Loucy (cell line): ENCODE measurements around the gene NDUFS7.
A peak's percentile ranks its signal among the peaks of the same experiment; 100 is the strongest.
"Not testable (repeated sequence)": the region's sequence is repeated elsewhere in the genome, so short reads cannot be mapped to it uniquely, and the experiment has no call there.

Experiments
- H2AFZ ChIP-seq: fragments of 200-600 bp; sonication (generic); 2 replicates; pipeline ENCODE4 v1.6.0; 2016; ENCODE audit warnings: antibody characterized with exemption, mild to moderate bottlenecking, low read length, moderate library complexity
- H3F3A ChIP-seq: fragments of 200-600 bp; 2 replicates; pipeline ENCODE4 v1.6.0; 2016; ENCODE audit warnings: antibody characterized with exemption, low read depth, mild to moderate bottlenecking
- H3K27me3 ChIP-seq: fragments of 200-600 bp; sonication (generic); 2 replicates; pipeline ENCODE4 v1.6.1; 2014; ENCODE audit warnings: low read length, mild to moderate bottlenecking; ENCODE audit not compliant: insufficient read depth, poor library complexity, severe bottlenecking
- H3K36me3 ChIP-seq: fragments of 200-600 bp; sonication (generic); 2 replicates; pipeline ENCODE4 v1.6.1; 2016; ENCODE audit warnings: low read length; ENCODE audit not compliant: insufficient read depth
- H3K4me1 ChIP-seq: fragments of 200-600 bp; sonication (generic); 2 replicates; pipeline ENCODE4 v1.5.1; 2014; ENCODE audit warnings: low read length, mild to moderate bottlenecking; ENCODE audit not compliant: insufficient read depth, poor library complexity, severe bottlenecking
- H3K4me2 ChIP-seq: fragments of 200-600 bp; sonication (generic); 2 replicates; pipeline ENCODE4 v1.6.0; 2014; ENCODE audit warnings: antibody characterized with exemption, low read length, low read depth, mild to moderate bottlenecking; ENCODE audit not compliant: poor library complexity, severe bottlenecking
- H3K4me3 ChIP-seq: fragments of 200-600 bp; sonication (generic); 2 replicates; pipeline ENCODE4 v1.5.1; 2014; ENCODE audit warnings: low read length, mild to moderate bottlenecking, mixed read lengths; ENCODE audit not compliant: poor library complexity, severe bottlenecking
- H3K79me2 ChIP-seq: fragments of 200-600 bp; sonication (generic); 2 replicates; pipeline ENCODE4 v1.6.1; 2014; ENCODE audit warnings: low read length; ENCODE audit not compliant: insufficient read depth
- H3K9ac ChIP-seq: fragments of 200-600 bp; sonication (generic); 2 replicates; pipeline ENCODE4 v1.6.0; 2014; ENCODE audit warnings: mild to moderate bottlenecking, low read depth, low read length, moderate library complexity; ENCODE audit not compliant: poor library complexity, severe bottlenecking
- H3K9me2 ChIP-seq: fragments of 200-600 bp; sonication (generic); replicated peaks from 2 replicates; pipeline ENCODE4 v1.6.1; 2016; ENCODE audit warnings: low read depth, low read length, mixed read lengths
- H3K9me3 ChIP-seq: fragments of 200-600 bp; sonication (generic); 2 replicates; pipeline ENCODE4 v1.6.1; 2014; ENCODE audit warnings: mild to moderate bottlenecking, antibody characterized with exemption, low read length, low read depth; ENCODE audit not compliant: insufficient read depth
- H4K20me1 ChIP-seq: fragments of 200-600 bp; sonication (generic); 2 replicates; pipeline ENCODE4 v1.6.0; 2014; ENCODE audit warnings: antibody characterized with exemption, low read length, mild to moderate bottlenecking; ENCODE audit not compliant: insufficient read depth, poor library complexity, severe bottlenecking
- EZH2phosphoT487 ChIP-seq: fragments of 200-600 bp; IDR thresholded peaks from 2 replicates; pipeline ENCODE4 v1.6.1; 2018; ENCODE audit warnings: antibody characterized with exemption, mild to moderate bottlenecking, moderate library complexity, borderline replicate concordance
- TF ChIP-seq, protein P1 (sequence below): fragments of 200-600 bp; sonication (generic); conservative IDR thresholded peaks from 2 replicates; pipeline ENCODE4 v1.5.1; 2014; ENCODE audit warnings: mild to moderate bottlenecking, antibody characterized with exemption, low read length

The NDUFS7 gene

DNA sequence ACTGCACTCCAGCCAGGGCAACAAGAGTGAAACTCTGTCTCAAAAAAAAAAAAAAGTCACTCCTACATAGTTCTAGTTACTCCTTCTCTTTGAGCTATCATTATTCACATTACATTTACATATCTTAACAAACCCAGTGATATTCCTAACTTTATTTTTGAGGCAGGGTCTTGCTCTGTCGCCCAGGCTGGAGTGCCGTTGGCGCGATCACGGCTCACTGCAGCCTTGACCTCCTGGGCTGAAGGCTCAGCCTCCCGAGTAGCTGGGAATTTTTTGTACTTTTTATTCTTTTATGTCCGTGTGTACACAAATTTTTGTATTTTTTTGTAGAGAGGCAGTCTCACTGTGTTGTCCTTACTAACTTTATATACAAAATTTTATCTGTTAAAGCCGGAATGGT lies 53.9 kb downstream of the NDUFS7 start:
- H4K20me1 ChIP-seq, result peaks cover 43% of the 10 kb centered on the region
- H2AFZ ChIP-seq, result no peak overlapping the region
- H3K9ac ChIP-seq, result no peak overlapping the region
- peaks cover 47% of the 10 kb centered on the region for H3K36me3 ChIP-seq
- peaks cover 44% of the 10 kb centered on the region for H3K79me2 ChIP-seq
- no peaks in the 10 kb centered on the region for H3K9me2 ChIP-seq
- peaks cover 9% of the 10 kb centered on the region for H3K27me3 ChIP-seq
- H3F3A ChIP-seq, result no peaks in the 10 kb centered on the region
- H3K4me1 ChIP-seq, result peaks cover 18% of the 10 kb centered on the region
- H3K4me3 ChIP-seq, result no peak overlapping the region
- no peaks in the 10 kb centered on the region for H3K9me3 ChIP-seq
- TF ChIP-seq, protein P1, sequence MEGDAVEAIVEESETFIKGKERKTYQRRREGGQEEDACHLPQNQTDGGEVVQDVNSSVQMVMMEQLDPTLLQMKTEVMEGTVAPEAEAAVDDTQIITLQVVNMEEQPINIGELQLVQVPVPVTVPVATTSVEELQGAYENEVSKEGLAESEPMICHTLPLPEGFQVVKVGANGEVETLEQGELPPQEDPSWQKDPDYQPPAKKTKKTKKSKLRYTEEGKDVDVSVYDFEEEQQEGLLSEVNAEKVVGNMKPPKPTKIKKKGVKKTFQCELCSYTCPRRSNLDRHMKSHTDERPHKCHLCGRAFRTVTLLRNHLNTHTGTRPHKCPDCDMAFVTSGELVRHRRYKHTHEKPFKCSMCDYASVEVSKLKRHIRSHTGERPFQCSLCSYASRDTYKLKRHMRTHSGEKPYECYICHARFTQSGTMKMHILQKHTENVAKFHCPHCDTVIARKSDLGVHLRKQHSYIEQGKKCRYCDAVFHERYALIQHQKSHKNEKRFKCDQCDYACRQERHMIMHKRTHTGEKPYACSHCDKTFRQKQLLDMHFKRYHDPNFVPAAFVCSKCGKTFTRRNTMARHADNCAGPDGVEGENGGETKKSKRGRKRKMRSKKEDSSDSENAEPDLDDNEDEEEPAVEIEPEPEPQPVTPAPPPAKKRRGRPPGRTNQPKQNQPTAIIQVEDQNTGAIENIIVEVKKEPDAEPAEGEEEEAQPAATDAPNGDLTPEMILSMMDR, result no peak
- H3K4me2 ChIP-seq, result no peak overlapping the region

DNA sequence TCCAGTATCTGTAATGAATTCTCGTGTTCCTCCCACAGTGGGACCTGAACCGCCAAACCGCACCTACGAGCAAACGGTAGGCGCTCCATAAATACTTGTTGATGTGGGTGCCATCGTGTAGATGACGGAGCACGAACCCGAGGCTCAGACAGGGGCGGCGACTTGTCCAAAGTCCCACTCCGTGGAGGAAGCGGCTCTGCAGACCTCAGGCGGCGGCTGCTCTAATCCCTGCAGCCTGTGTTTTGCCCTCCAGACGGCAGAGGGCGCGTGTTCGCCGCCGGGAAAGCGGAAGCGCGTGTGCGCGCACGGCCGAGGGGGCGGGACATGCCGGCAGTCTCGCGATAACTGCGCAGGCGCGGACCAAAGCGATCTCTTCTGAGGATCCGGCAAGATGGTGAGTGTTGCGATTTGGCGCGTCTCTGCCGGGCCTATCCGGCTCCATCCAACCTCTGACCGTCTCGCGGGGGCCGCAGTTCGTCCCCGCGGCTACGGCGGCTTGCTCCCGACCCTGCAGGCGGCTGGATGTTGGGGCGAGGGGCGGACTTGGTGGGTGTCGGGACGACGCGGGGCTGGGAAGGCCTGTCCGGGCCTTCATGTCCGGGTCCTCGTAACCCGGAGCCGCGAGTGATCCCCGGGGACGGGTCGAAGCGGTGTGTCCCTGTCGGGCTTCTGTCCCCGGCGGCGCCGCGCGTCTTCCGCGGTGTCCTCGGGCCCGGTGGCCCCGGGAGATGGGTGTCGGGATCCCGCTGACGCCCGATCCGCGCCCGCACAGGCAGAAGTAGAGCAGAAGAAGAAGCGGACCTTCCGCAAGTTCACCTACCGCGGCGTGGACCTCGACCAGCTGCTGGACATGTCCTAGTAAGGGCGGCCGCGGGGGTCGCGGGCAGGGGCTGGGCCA lies 54.6 kb downstream of the NDUFS7 start, which contains the start of gene RPS15:
RPS15 (plus strand) TSS at position 362 of the 898 bp plus-strand sequence; CDS start at position 392, 30 bp downstream.
- Histone ChIP-seq H4K20me1 (peaks cover 44% of the 10 kb centered on the region), H3F3A (no peaks in the 10 kb centered on the region)

DNA sequence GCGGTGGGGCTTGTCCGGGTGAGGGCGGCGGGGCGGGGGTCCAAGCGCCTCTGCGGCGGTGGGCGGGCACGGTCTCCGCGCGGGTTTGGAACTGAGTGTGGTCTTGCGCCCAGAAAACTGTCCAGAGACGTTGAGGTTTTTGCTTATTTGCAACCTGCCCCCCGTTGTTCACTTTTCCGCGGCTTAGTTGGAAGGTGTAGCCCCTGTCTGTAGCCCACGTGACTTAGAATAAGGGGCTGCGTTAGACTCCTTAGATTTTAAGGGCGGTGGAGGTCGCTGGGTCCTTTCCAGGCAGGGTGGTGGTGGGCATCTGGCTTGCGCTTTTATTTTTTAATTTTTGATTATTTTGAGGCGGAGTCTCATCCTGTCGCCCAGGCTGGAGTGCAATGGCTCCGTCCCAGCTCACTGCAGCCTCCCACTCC lies 55.2 kb downstream of the NDUFS7 start:
- Histone ChIP-seq H3F3A (peaks cover 2% of the 10 kb centered on the region; the same call in 1 of the 2 replicates), H3K9ac (peak overlapping the region; percentile 97), H3K4me3 (peak overlapping the region; percentile 100), H3K9me2 (no peaks in the 10 kb centered on the region), H4K20me1 (peaks cover 44% of the 10 kb centered on the region), H3K4me1 (peaks cover 21% of the 10 kb centered on the region), H3K27me3 (peaks cover 9% of the 10 kb centered on the region), H3K79me2 (peaks cover 46% of the 10 kb centered on the region), H3K9me3 (no peaks in the 10 kb centered on the region), H3K36me3 (peaks cover 36% of the 10 kb centered on the region), H2AFZ (no peak overlapping the region), H3K4me2 (peak overlapping the region; percentile 99)
- no peak for TF ChIP-seq EZH2phosphoT487
- TF ChIP-seq, protein P1, result no peak

More for the DNA sequence above, 54.6 kb downstream of the NDUFS7 start, which contains the start of gene RPS15:
- Histone ChIP-seq H3K27me3 (peaks cover 9% of the 10 kb centered on the region), H3K4me2 (peak within 1 kb of the TSS; percentile 99), H3K4me3 (peak within 1 kb of the TSS; percentile 100), H3K79me2 (peaks cover 46% of the 10 kb centered on the region), H3K9me3 (no peaks in the 10 kb centered on the region), H2AFZ (no peak within 1 kb of the TSS; the same call in 1 of the 2 replicates), H3K4me1 (peaks cover 18% of the 10 kb centered on the region), H3K36me3 (peaks cover 43% of the 10 kb centered on the region), H3K9ac (peak within 1 kb of the TSS; percentile 97), H3K9me2 (no peaks in the 10 kb centered on the region)
- TF ChIP-seq, protein P1, result peak; percentile 77
- no peak for TF ChIP-seq EZH2phosphoT487

DNA sequence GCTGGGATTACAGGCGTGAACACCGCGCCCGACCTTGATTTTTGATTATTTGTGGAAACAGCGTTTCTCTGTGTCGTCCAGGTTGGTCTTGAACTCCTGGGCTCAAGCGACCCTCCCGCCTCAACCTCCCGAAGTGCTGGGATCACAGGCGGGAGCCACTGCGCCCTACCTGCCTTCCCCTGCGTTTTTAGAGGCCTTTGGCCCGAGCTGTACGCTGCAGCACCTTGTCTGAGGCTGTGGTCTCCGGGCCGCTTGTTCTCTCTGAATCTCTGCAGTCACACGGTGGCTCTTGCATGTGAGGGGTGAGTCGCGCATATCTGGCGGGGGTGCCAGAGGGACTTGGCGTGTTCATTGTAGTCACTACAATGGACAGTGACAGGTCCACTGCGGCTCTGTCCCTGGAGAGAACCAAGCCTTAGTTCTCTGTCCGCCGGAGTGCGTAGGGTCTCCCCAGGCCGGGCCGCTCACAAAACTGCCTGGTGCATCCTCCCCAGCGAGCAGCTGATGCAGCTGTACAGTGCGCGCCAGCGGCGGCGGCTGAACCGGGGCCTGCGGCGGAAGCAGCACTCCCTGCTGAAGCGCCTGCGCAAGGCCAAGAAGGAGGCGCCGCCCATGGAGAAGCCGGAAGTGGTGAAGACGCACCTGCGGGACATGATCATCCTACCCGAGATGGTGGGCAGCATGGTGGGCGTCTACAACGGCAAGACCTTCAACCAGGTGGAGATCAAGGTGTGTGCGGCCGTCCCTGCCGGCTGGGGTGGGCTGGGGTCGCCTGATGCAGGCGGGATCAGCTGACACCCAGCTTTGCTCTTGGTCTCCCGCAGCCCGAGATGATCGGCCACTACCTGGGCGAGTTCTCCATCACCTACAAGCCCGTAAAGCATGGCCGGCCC lies 56.1 kb downstream of the NDUFS7 start:
- H4K20me1 ChIP-seq, result peaks cover 48% of the 10 kb centered on the region
- H3K36me3 ChIP-seq, result peaks cover 32% of the 10 kb centered on the region
- H3K4me1 ChIP-seq, result peaks cover 27% of the 10 kb centered on the region
- peak overlapping the region; percentile 97 for H3K9ac ChIP-seq
- H3K9me2 ChIP-seq, H2AFZ ChIP-seq, H3F3A ChIP-seq, H3K27me3 ChIP-seq, H3K9me3 ChIP-seq: not testable (repeated sequence)
- H3K4me3 ChIP-seq, result peak overlapping the region; percentile 100
- H3K4me2 ChIP-seq, result peak overlapping the region; percentile 99
- H3K79me2 ChIP-seq, result peaks cover 46% of the 10 kb centered on the region
